Heart left ventricle (tissue), 13 donors: Measurements from ENCODE around the gene GDPD4.

ENCODE experiments used
- CTCF ChIP-seq, 12 donors: fragments of 200-600 bp; sonication (generic) in 4 of 12; IDR thresholded peaks; one replicate each; pipeline versions ENCODE4 v1.5.0 to v1.8.0; 2018 to 2022; ENCODE audit warnings: antibody characterized with exemption in 12 of 12, mild to moderate bottlenecking in 5 of 12
- POLR2A ChIP-seq, 2 donors: fragments of 450-650 bp; IDR thresholded peaks; one replicate each; pipeline ENCODE4 v1.6.1; 2017; ENCODE audit warnings: antibody characterized with exemption in 2 of 2, mild to moderate bottlenecking in 2 of 2, moderate library complexity in 2 of 2
- donor health status: ischemic (EF 13 %, LVEDD 7.1; RV severe dilation, severe dysfunction).
- donor health status: DM: no; HTN: yes; CAD: no.
- donor health status: DM: no; HTN: no; CAD: no.
- donor health status: ischemic (EF 25% LVEDD 6.9; RV normal size, moderate dysfunction).
- donor health status: ischemic (EF 25% LVEDD 5.7; RV mildly dilated, moderate dysfunction).
- donor health status: ischemic (EF 35%, LVEDD 5.7; RV mildly dilated, moderate dysfunction).
- donor health status: nonischemic (EF 11% LVEDD 7.7; RV severe dilation, severe dysfunction).
- donor health status: DM: yes; HTN: yes; CAD: no.
- donor health status: PGD.
- donor health status: ischemic (EF 29% LVEDD 5.4; RV normal size, mild dysfunction).
- donor health status: nonischemic (EF 23%, LVEDD 6.1; RV moderate dilation, normal function).

- TF ChIP-seq CTCF (IDR thresholded peaks at IDR 0.05) (no peak), POLR2A (IDR thresholded peaks at IDR 0.05) (no peak)
Measured at GRCh38 chr11:77200351-77201268, 100.9 kb downstream of the GDPD4 start.
